IMR-90 (cell line): ENCODE measurements around the gene GATA2. TPM values are rescaled to one million over a fixed set of nuclear protein-coding genes. Genes with fewer than 3 reads are reported as not detected.
A peak's percentile ranks its signal among the peaks of the same experiment; 100 is the strongest.

Experiments used
- ATAC-seq: fragments of 200-7000 bp; cut with Tn5 transposase; 2 replicates; pipeline ENCODE4 v1.9.1; 2020; ENCODE audit warnings: low read depth, mild to moderate bottlenecking, moderate library complexity
- BruUV-seq: library from RNA; stranded (reverse); fragments of 400-500 nt; replicated peaks from 2 replicates; lab custom pipeline; 2021; lab: Mats Ljungman, UMichigan
- CTCF ChIA-PET: fragments of 300-600 bp; formaldehyde crosslinking; extraction: SDS; loops from one replicate; lab custom pipeline; 2021; ENCODE audit warnings: antibody characterized with exemption; lab: Yijun Ruan, JAX
- POLR2A ChIA-PET: fragments of 300-600 bp; sonication (Branson Sonifier 250); formaldehyde crosslinking; loops from one replicate; lab custom pipeline; 2022; ENCODE audit warnings: antibody characterized with exemption; ENCODE audit not compliant: unreplicated experiment; lab: Charles Lee
- DNase-seq: peaks from one replicate; pipeline ENCODE4 v3.0.0; 2013
- H2AFZ ChIP-seq: replicated peaks from 2 replicates; pipeline ENCODE3; 2013; ENCODE audit warnings: low read length, mild to moderate bottlenecking; ENCODE audit not compliant: poor library complexity
- H2AK5ac ChIP-seq: 2 replicates; pipeline ENCODE4 v1.6.1; 2013; ENCODE audit warnings: low read depth, low read length, inconsistent platforms
- H2AK9ac ChIP-seq: replicated peaks from 2 replicates; pipeline ENCODE3; 2013; ENCODE audit warnings: mild to moderate bottlenecking, low read depth, low read length, moderate library complexity; ENCODE audit not compliant: poor library complexity
- H2BK120ac ChIP-seq: 2 replicates; pipeline ENCODE4 v1.6.1; 2013; ENCODE audit warnings: low read depth, low read length, inconsistent platforms
- H2BK15ac ChIP-seq: 3 replicates; pipeline ENCODE4 v1.6.1; 2013; ENCODE audit warnings: low read depth, low read length, inconsistent platforms
- H2BK20ac ChIP-seq: 2 replicates; pipeline ENCODE4 v1.6.1; 2013; ENCODE audit warnings: low read depth, mild to moderate bottlenecking, inconsistent platforms, low read length, moderate library complexity
- H2BK5ac ChIP-seq: 2 replicates; pipeline ENCODE4 v1.6.1; 2013; ENCODE audit warnings: mild to moderate bottlenecking, low read depth, low read length, inconsistent platforms; ENCODE audit not compliant: poor library complexity, severe bottlenecking
- H3K14ac ChIP-seq: replicated peaks from 2 replicates; pipeline ENCODE4 v1.6.1; 2013; ENCODE audit warnings: low read depth, low read length, inconsistent platforms
- H3K18ac ChIP-seq: 2 replicates; pipeline ENCODE4 v1.6.1; 2013; ENCODE audit warnings: low read depth, low read length, control low read depth
- H3K23ac ChIP-seq: 2 replicates; pipeline ENCODE4 v1.6.1; 2013; ENCODE audit warnings: low read depth, low read length, inconsistent platforms
- H3K27ac ChIP-seq: 2 replicates; pipeline ENCODE4 v1.5.1; 2013; ENCODE audit warnings: mild to moderate bottlenecking, control low read depth, low read length; ENCODE audit not compliant: insufficient read depth
- H3K27me3 ChIP-seq: 2 replicates; pipeline ENCODE4 v1.6.1; 2013; ENCODE audit warnings: low read length; ENCODE audit not compliant: control insufficient read depth, insufficient read depth
- H3K36me3 ChIP-seq: 2 replicates; pipeline ENCODE4 v1.6.1; 2013; ENCODE audit warnings: low read length, mixed read lengths; ENCODE audit not compliant: control insufficient read depth, insufficient read depth
- H3K4ac ChIP-seq: 2 replicates; pipeline ENCODE4 v1.6.1; 2013; ENCODE audit warnings: low read depth, low read length, inconsistent platforms
- H3K4me1 ChIP-seq: 2 replicates; pipeline ENCODE4 v1.6.1; 2013; ENCODE audit warnings: low read length, mixed read lengths; ENCODE audit not compliant: control insufficient read depth, insufficient read depth
- H3K4me2 ChIP-seq: 2 replicates; pipeline ENCODE4 v1.6.1; 2013; ENCODE audit warnings: low read depth, mild to moderate bottlenecking, control low read depth, low read length, moderate library complexity
- H3K4me3 ChIP-seq: 2 replicates; pipeline ENCODE4 v1.5.1; 2013; ENCODE audit warnings: low read depth, mild to moderate bottlenecking, control low read depth, low read length, moderate library complexity; ENCODE audit not compliant: insufficient read depth
- H3K56ac ChIP-seq: 2 replicates; pipeline ENCODE4 v1.6.1; 2013; ENCODE audit warnings: low read length, inconsistent platforms; ENCODE audit not compliant: insufficient read depth; ENCODE audit errors: extremely low read depth
- H3K79me1 ChIP-seq, 2 experiments: 2 replicates each; pipeline ENCODE4 v1.6.1; 2013; ENCODE audit warnings: low read length in 2 of 2, inconsistent platforms in 1 of 2, low read depth in 1 of 2
- H3K9ac ChIP-seq: 2 replicates; pipeline ENCODE4 v1.6.1; 2013; ENCODE audit warnings: low read depth, low read length, control low read depth
- H3K9me1 ChIP-seq: 2 replicates; pipeline ENCODE4 v1.6.1; 2013; ENCODE audit warnings: low read length, inconsistent platforms; ENCODE audit not compliant: insufficient read depth
- H3K9me3 ChIP-seq: 2 replicates; pipeline ENCODE4 v1.6.1; 2013; ENCODE audit warnings: low read length; ENCODE audit not compliant: control insufficient read depth, insufficient read depth
- H4K20me1 ChIP-seq: 2 replicates; pipeline ENCODE4 v1.6.1; 2013; ENCODE audit warnings: low read length, inconsistent platforms; ENCODE audit not compliant: insufficient read depth
- H4K5ac ChIP-seq: 2 replicates; pipeline ENCODE4 v1.6.1; 2013; ENCODE audit warnings: mild to moderate bottlenecking, low read depth, low read length, control low read depth
- H4K8ac ChIP-seq, 2 experiments: 2 replicates each; pipeline ENCODE4 v1.6.1; 2013; ENCODE audit warnings: low read depth in 2 of 2, low read length in 2 of 2, control low read depth in 1 of 2, inconsistent platforms in 1 of 2
- H4K91ac ChIP-seq: 2 replicates; pipeline ENCODE4 v1.6.1; 2013; ENCODE audit warnings: low read depth, low read length, inconsistent platforms; ENCODE audit not compliant: insufficient read depth
- BHLHE40 ChIP-seq: fragments of 150-350 bp; IDR thresholded peaks from 2 replicates; pipeline ENCODE4 v1.6.1; 2016; ENCODE audit warnings: mild to moderate bottlenecking, low read depth, low read length
- CEBPB ChIP-seq: IDR thresholded peaks from 2 replicates; pipeline ENCODE4 v1.6.1; 2012; ENCODE audit warnings: low read depth, low read length, improper control_type of control experiment
- CTCF ChIP-seq: conservative IDR thresholded peaks from 2 replicates; pipeline ENCODE4 v1.5.1; 2012; ENCODE audit warnings: mild to moderate bottlenecking, low read depth, low read length, improper control_type of control experiment
- ELK1 ChIP-seq: fragments of 150-350 bp; IDR thresholded peaks from 2 replicates; pipeline ENCODE4 v1.6.1; 2016; ENCODE audit warnings: low read depth, mild to moderate bottlenecking, low read length, moderate library complexity, borderline replicate concordance
- FOS ChIP-seq: fragments of 150-350 bp; IDR thresholded peaks from 2 replicates; pipeline ENCODE4 v1.6.1; 2016; ENCODE audit warnings: low read depth, low read length
- RAD21 ChIP-seq: IDR thresholded peaks from 2 replicates; pipeline ENCODE4 v1.6.1; 2012; ENCODE audit warnings: low read length, improper control_type of control experiment
- RCOR1 ChIP-seq: IDR thresholded peaks from 2 replicates; pipeline ENCODE4 v1.6.1; 2012; ENCODE audit warnings: mild to moderate bottlenecking, low read length, improper control_type of control experiment; ENCODE audit not compliant: insufficient replicate concordance
- RFX5 ChIP-seq: IDR thresholded peaks from 2 replicates; pipeline ENCODE4 v1.8.0; 2012; ENCODE audit warnings: low read depth, mild to moderate bottlenecking, low read length, moderate library complexity
- SMC3 ChIP-seq: fragments of 150-350 bp; IDR thresholded peaks from 2 replicates; pipeline ENCODE4 v1.6.1; 2016; ENCODE audit warnings: low read depth, mild to moderate bottlenecking, antibody characterized with exemption, low read length, moderate library complexity
- USF2 ChIP-seq: fragments of 150-350 bp; IDR thresholded peaks from 2 replicates; pipeline ENCODE4 v1.6.1; 2017; ENCODE audit warnings: mild to moderate bottlenecking, antibody characterized with exemption, low read length, low read depth
- WGBS, 2 experiments: methylation state at CpG; one replicate each; pipeline versions ENCODE4 v1.1.5 to v1.1.7; 2013; ENCODE audit warnings: missing lambda C conversion rate in 2 of 2; ENCODE audit not compliant: insufficient read length in 1 of 2; ENCODE audit errors: extremely low coverage in 2 of 2; 5-methylcytosine and 5-hydroxymethylcytosine counted together
- dilution Hi-C: fragments of 300-500 bp; cut with HindIII; formaldehyde crosslinking; loops from one replicate; pipeline ENCODE4 v1.14.3; 2018; ENCODE audit warnings: low sequenced_read_pairs; ENCODE audit not compliant: unreplicated experiment
- in situ Hi-C: fragments of 300-500 bp; cut with MboI; formaldehyde crosslinking; loops from 3 replicates; pipeline ENCODE4 v1.14.3; 2019; ENCODE audit warnings: low sequenced_read_pairs, inconsistent platforms, mixed read lengths
- intact Hi-C: fragments of 100-400 bp; cut with micrococcal nuclease; formaldehyde crosslinking; loops from 2 replicates; pipeline ENCODE4 v1.10.0; 2022
- polyA plus RNA-seq, 3 experiments: library from polyadenylated mRNA; depleted of rRNA; stranded (reverse); fragments of >200 nt; gene quantifications; 2 replicates each; pipeline ENCODE4 v1.2.3, GENCODE V29; 2012; ENCODE audit warnings: low replicate concordance in 1 of 3
- total RNA-seq: library from RNA; depleted of rRNA; stranded (reverse); fragments of >200 nt; gene quantifications from 2 replicates; pipeline ENCODE4 v1.2.3, GENCODE V29; 2012

GATA2 gene
- total and polyA plus RNA-seq, 2 of the 4 experiments (the other 2 are of a cell fraction): 2.2 to 13.5 TPM

GRCh38 chr3:128486205-128486628 lies 6.8 kb downstream of the GATA2 start:
- H3K14ac ChIP-seq: 0 out of 2 replicates have a peak overlapping the region, but pooled peaks have one; percentile 42
- no peak for DNase-seq
- H2AK5ac ChIP-seq: no peak overlapping the region
- no TSS peak for BruUV-seq
- peaks cover 16% of the 10 kb centered on the region; the same call in 1 of the 2 replicates for H3K27me3 ChIP-seq
- peak overlapping the region; percentile 53; the same call in 1 of the 2 replicates for H3K4ac ChIP-seq
- H3K4me2 ChIP-seq: peak overlapping the region; percentile 96
- no peak overlapping the region for H2BK5ac ChIP-seq
- H4K91ac ChIP-seq: 0 out of 2 replicates have a peak overlapping the region, but pooled peaks have one; percentile 22
- no peak for TF ChIP-seq SMC3
- no peak for TF ChIP-seq RCOR1
- no peak for TF ChIP-seq CTCF
- no peak for TF ChIP-seq BHLHE40
- TF ChIP-seq FOS: no peak
- no peak for TF ChIP-seq CEBPB
- TF ChIP-seq ELK1: no peak
- no peak for TF ChIP-seq USF2
- TF ChIP-seq RAD21: no peak
- TF ChIP-seq RFX5: no peak
- intact Hi-C loops (no loop called here), dilution Hi-C loops (no loop called here), in situ Hi-C loops (loop anchor here (5.0 to 10.0 kb wide), 2 partner anchors 314 to 391 kb away; no protein-coding TSS in a partner anchor)
- peak overlapping the region in 1 of 2 experiments; percentile 17; a peak in 1 of 4 replicates for H4K8ac ChIP-seq
- H3K79me1 ChIP-seq: peaks cover 5 to 35% of the 10 kb centered on the region in 2 experiments
- H3K4me3 ChIP-seq: peak overlapping the region; percentile 89
- H3K27ac ChIP-seq: peak overlapping the region; percentile 69; the same call in 1 of the 2 replicates
- H3K23ac ChIP-seq: peak overlapping the region; percentile 57
- H3K18ac ChIP-seq: no peak overlapping the region
- no peak overlapping the region for H2BK20ac ChIP-seq
- H3K9ac ChIP-seq: peak overlapping the region; percentile 76
- H4K5ac ChIP-seq: no peak overlapping the region
- H2AK9ac ChIP-seq: peak overlapping the region; percentile 92
- ChIA-PET CTCF (no interaction called here), POLR2A (no interaction called here)
- no peak for ATAC-seq
- H3K4me1 ChIP-seq: peaks cover 27% of the 10 kb centered on the region
- peak overlapping the region; percentile 93 for H2AFZ ChIP-seq
- WGBS, 2 experiments: 0% methylated on average over 2 of the region's 14 CpGs; no CpG with 5 or more reads in 1 of the 2 experiments
- peaks cover under 1% of the 10 kb centered on the region; the same call in 1 of the 2 replicates for H3K9me1 ChIP-seq
- no peak overlapping the region for H3K56ac ChIP-seq
- peaks cover 8% of the 10 kb centered on the region for H3K36me3 ChIP-seq
- H2BK15ac ChIP-seq: no peak overlapping the region
- peaks cover 7% of the 10 kb centered on the region; the same call in 1 of the 2 replicates for H4K20me1 ChIP-seq
- H2BK120ac ChIP-seq: peak overlapping the region; percentile 42; the same call in 1 of the 2 replicates
- H3K9me3 ChIP-seq: no peaks in the 10 kb centered on the region
